ENCODE measurements around the gene CREB3. TPM values are rescaled to one million over a fixed set of nuclear protein-coding genes. Genes with fewer than 3 reads are reported as not detected.

The CREB3 gene
- total and polyA plus RNA-seq, 4 donors = 9.2 to 21.4 (median 18.1) TPM

GRCh38 chr9:35740243-35740642 is 7.8 kb downstream of the CREB3 start:
- H3K27me3 ChIP-seq (ENCODE audit: control insufficient read depth in 4 of 4, insufficient read depth in 4 of 4, low read length in 3 of 4) = no peaks in the 10 kb centered on the region
- H3K27ac ChIP-seq (ENCODE audit: low read depth in 1 of 2, low read length in 2 of 2) = no peak overlapping the region
- H3K4me1 ChIP-seq (ENCODE audit: control insufficient read depth in 4 of 4, insufficient read depth in 4 of 4, low read length in 3 of 4) = peaks cover 0 to 4% (median 0%) of the 10 kb centered on the region in 4 donors
- H3K36me3 ChIP-seq (ENCODE audit: control insufficient read depth in 4 of 4, insufficient read depth in 3 of 4, low read depth in 1 of 4, low read length in 3 of 4) = peaks cover 20 to 81% (median 74%) of the 10 kb centered on the region in 4 donors
- no peaks in the 10 kb centered on the region for H3K9me3 ChIP-seq (ENCODE audit: control insufficient read depth in 4 of 4, low read length in 3 of 4)
- no peak for DNase-seq (ENCODE audit: low spot score)
- no peak overlapping the region for H3K4me3 ChIP-seq (ENCODE audit: low read depth in 1 of 3, low read length in 3 of 3)
- no peak overlapping the region for H3K9ac ChIP-seq (ENCODE audit: low read depth in 1 of 2, low read length in 2 of 2)
- WGBS = 76% methylated on average over 6 of the region's 6 CpGs
- TF ChIP-seq RXRA (IDR thresholded peaks at IDR 0.05) (no peak), JUND (IDR thresholded peaks at IDR 0.05) (no peak), NR2F2 (IDR thresholded peaks at IDR 0.05) (no peak), GABPA (IDR thresholded peaks at IDR 0.05 in 1 of 2, conservative IDR thresholded peaks at IDR 0.05 in 1 of 2) (no peak), TAF1 (conservative IDR thresholded peaks at IDR 0.05) (no peak), RAD21 (IDR thresholded peaks at IDR 0.05) (no peak), HNF4G (IDR thresholded peaks at IDR 0.05) (no peak), YY1 (IDR thresholded peaks at IDR 0.05) (no peak), ATF3 (IDR thresholded peaks at IDR 0.05) (no peak), HNF4A (conservative IDR thresholded peaks at IDR 0.05) (no peak), SP1 (IDR thresholded peaks at IDR 0.05) (no peak), EGR1 (IDR thresholded peaks at IDR 0.05; ENCODE audit: low read depth in 2 of 2) (no peak), FOXA1 (IDR thresholded peaks at IDR 0.05) (no peak), ZBTB33 (IDR thresholded peaks at IDR 0.05) (no peak), REST (IDR thresholded peaks at IDR 0.05) (no peak), MAX (IDR thresholded peaks at IDR 0.05) (no peak), FOXA2 (IDR thresholded peaks at IDR 0.05) (no peak)
- TF ChIP-seq, protein P1, sequence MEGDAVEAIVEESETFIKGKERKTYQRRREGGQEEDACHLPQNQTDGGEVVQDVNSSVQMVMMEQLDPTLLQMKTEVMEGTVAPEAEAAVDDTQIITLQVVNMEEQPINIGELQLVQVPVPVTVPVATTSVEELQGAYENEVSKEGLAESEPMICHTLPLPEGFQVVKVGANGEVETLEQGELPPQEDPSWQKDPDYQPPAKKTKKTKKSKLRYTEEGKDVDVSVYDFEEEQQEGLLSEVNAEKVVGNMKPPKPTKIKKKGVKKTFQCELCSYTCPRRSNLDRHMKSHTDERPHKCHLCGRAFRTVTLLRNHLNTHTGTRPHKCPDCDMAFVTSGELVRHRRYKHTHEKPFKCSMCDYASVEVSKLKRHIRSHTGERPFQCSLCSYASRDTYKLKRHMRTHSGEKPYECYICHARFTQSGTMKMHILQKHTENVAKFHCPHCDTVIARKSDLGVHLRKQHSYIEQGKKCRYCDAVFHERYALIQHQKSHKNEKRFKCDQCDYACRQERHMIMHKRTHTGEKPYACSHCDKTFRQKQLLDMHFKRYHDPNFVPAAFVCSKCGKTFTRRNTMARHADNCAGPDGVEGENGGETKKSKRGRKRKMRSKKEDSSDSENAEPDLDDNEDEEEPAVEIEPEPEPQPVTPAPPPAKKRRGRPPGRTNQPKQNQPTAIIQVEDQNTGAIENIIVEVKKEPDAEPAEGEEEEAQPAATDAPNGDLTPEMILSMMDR (IDR thresholded peaks at IDR 0.05; ENCODE audit: low read depth, low read length, missing input control) = no peak

Measured in liver (tissue), 9 donors.